ENCODE measurements around the gene KLHL24. TPM values are rescaled to one million over a fixed set of nuclear protein-coding genes. Genes with fewer than 3 reads are reported as not detected.
A peak's percentile ranks its signal among the peaks of the same experiment; 100 is the strongest.

Gene KLHL24
- total and polyA plus RNA-seq, 2 experiments from 2014 or later, result 8.2 to 51.0 TPM

GRCh38 chr3:183690402-183690995 lies 55.1 kb downstream of the KLHL24 start:
- DNase-seq (ENCODE audit: low spot score), result no peak
- Histone ChIP-seq H3K27me3 (ENCODE audit: insufficient read depth) (no peaks in the 10 kb centered on the region), H4K20me1 (replicated peaks; ENCODE audit: insufficient read depth) (no peaks in the 10 kb centered on the region), H3K36me3 (ENCODE audit: insufficient read depth) (no peaks in the 10 kb centered on the region), H3K79me2 (replicated peaks; ENCODE audit: insufficient read depth) (no peaks in the 10 kb centered on the region), H3K4me3 (no peak overlapping the region), H2AFZ (no peak overlapping the region), H3F3A (replicated peaks; ENCODE audit: low read depth) (no peaks in the 10 kb centered on the region), H3K4me1 (ENCODE audit: insufficient read depth) (no peaks in the 10 kb centered on the region), H3K4me2 (no peak overlapping the region), H3K9me2 (ENCODE audit: insufficient read depth) (no peaks in the 10 kb centered on the region), H3K27ac (ENCODE audit: low read depth) (no peak overlapping the region)
- no peak for ATAC-seq
- no peak overlapping the region for H3K4me3 Mint-ChIP-seq
- no peak for TF ChIP-seq JUNB (IDR thresholded peaks at IDR 0.05; ENCODE audit: unreplicated experiment)
- H3K27ac Mint-ChIP-seq, result no peak overlapping the region; the same call in 1 of the 2 replicates
- no peaks in the 10 kb centered on the region for H3K27me3 Mint-ChIP-seq (ENCODE audit: insufficient read depth, low read depth, poor library complexity)
- H3K36me3 Mint-ChIP-seq (ENCODE audit: low read depth), result no peaks in the 10 kb centered on the region
- H3K9me3 Mint-ChIP-seq, result no peaks in the 10 kb centered on the region
- H3K4me1 Mint-ChIP-seq, result no peaks in the 10 kb centered on the region; the same call in 2 of the 3 replicates

- H3K27me3 ChIP-seq (ENCODE audit: insufficient read depth), result no peaks in the 10 kb centered on the region
- H3K4me2 ChIP-seq, result no peak overlapping the region
- no peaks in the 10 kb centered on the region for H3K79me2 ChIP-seq (replicated peaks; ENCODE audit: insufficient read depth)
- no peaks in the 10 kb centered on the region for H4K20me1 ChIP-seq (replicated peaks; ENCODE audit: insufficient read depth)
- H3K36me3 ChIP-seq (ENCODE audit: insufficient read depth), result no peaks in the 10 kb centered on the region
- no peak for TF ChIP-seq CREB1 (CRISPR knock-in tag; IDR thresholded peaks at IDR 0.05; ENCODE audit: low read depth)
- no peak for TF ChIP-seq EZH2phosphoT487 (IDR thresholded peaks at IDR 0.05; ENCODE audit: unreplicated experiment)
- no peak for TF ChIP-seq CTCF (conservative IDR thresholded peaks at IDR 0.05; ENCODE audit: low read depth in 2 of 2)
- no peak overlapping the region for H2AFZ ChIP-seq
- ATAC-seq (0 out of 3 replicates have a peak, but pooled peaks have one; percentile 29), DNase-seq (ENCODE audit: low spot score) (no peak)
- H3K27ac Mint-ChIP-seq, result no peak overlapping the region
- no peaks in the 10 kb centered on the region for H3F3A ChIP-seq (replicated peaks; ENCODE audit: low read depth)
- H3K9me2 ChIP-seq (ENCODE audit: insufficient read depth), result 0 out of 2 replicates have a peak, but pooled peaks cover 3% of the 10 kb centered on the region
- no peaks in the 10 kb centered on the region; the same call in 2 of the 3 replicates for H3K36me3 Mint-ChIP-seq (ENCODE audit: low read depth)
- H3K27ac ChIP-seq (ENCODE audit: low read depth), result no peak overlapping the region
- H3K27me3 Mint-ChIP-seq (ENCODE audit: insufficient read depth, low read depth, poor library complexity), result no peaks in the 10 kb centered on the region
- no peaks in the 10 kb centered on the region for H3K4me1 ChIP-seq (ENCODE audit: insufficient read depth)
- no peaks in the 10 kb centered on the region for H3K9me3 Mint-ChIP-seq
- no peak overlapping the region for H3K4me3 Mint-ChIP-seq
- no peaks in the 10 kb centered on the region; the same call in 2 of the 3 replicates for H3K4me1 Mint-ChIP-seq
- no peak overlapping the region for H3K4me3 ChIP-seq
These were observed 57.0 kb downstream of the KLHL24 start for GRCh38 chr3:183692436-183692835.

GRCh38 chr3:183695569-183696364 lies 60.3 kb downstream of the KLHL24 start:
- Histone ChIP-seq H3K4me1 (ENCODE audit: insufficient read depth) (peaks cover 13% of the 10 kb centered on the region; the same call in 1 of the 2 replicates), H3K4me2 (no peak overlapping the region), H3F3A (replicated peaks; ENCODE audit: low read depth) (no peaks in the 10 kb centered on the region), H3K9me2 (ENCODE audit: insufficient read depth) (0 out of 2 replicates have a peak, but pooled peaks cover 3% of the 10 kb centered on the region), H2AFZ (0 out of 2 replicates have a peak overlapping the region, but pooled peaks have one; percentile 32), H3K27me3 (ENCODE audit: insufficient read depth) (no peaks in the 10 kb centered on the region), H3K36me3 (ENCODE audit: insufficient read depth) (no peaks in the 10 kb centered on the region), H3K27ac (ENCODE audit: low read depth) (no peak overlapping the region), H3K79me2 (replicated peaks; ENCODE audit: insufficient read depth) (peaks cover 28% of the 10 kb centered on the region), H4K20me1 (replicated peaks; ENCODE audit: insufficient read depth) (0 out of 2 replicates have a peak, but pooled peaks cover 4% of the 10 kb centered on the region), H3K4me3 (no peak overlapping the region)
- ATAC-seq (no peak), DNase-seq (ENCODE audit: low spot score) (no peak)
- Mint-ChIP-seq H3K9me3 (no peaks in the 10 kb centered on the region; the same call in 2 of the 3 replicates), H3K4me1 (peaks cover 19% of the 10 kb centered on the region), H3K36me3 (ENCODE audit: low read depth) (no peaks in the 10 kb centered on the region; the same call in 2 of the 3 replicates), H3K4me3 (no peak overlapping the region), H3K27me3 (ENCODE audit: insufficient read depth, low read depth, poor library complexity) (peaks cover 4% of the 10 kb centered on the region), H3K27ac (no peak overlapping the region)
- TF ChIP-seq ETS1 (IDR thresholded peaks at IDR 0.05) (no peak), CREB1 (CRISPR knock-in tag; IDR thresholded peaks at IDR 0.05; ENCODE audit: low read depth) (no peak), CTCF (conservative IDR thresholded peaks at IDR 0.05; ENCODE audit: low read depth in 2 of 2) (no peak)
